Measurements from ENCODE around the gene ALG14.

Gene ALG14

GRCh38 chr1:94926915-94927404, 145.8 kb downstream of the ALG14 start, which contains the start of gene CNN3:
CNN3 (minus strand) TSS chr1:94927110; CDS start chr1:94926894, 216 bp downstream.
- no peak within 1 kb of the TSS for H3K4me3 ChIP-seq (ENCODE audit: low read depth, low read length)
- TF ChIP-seq, protein P1, sequence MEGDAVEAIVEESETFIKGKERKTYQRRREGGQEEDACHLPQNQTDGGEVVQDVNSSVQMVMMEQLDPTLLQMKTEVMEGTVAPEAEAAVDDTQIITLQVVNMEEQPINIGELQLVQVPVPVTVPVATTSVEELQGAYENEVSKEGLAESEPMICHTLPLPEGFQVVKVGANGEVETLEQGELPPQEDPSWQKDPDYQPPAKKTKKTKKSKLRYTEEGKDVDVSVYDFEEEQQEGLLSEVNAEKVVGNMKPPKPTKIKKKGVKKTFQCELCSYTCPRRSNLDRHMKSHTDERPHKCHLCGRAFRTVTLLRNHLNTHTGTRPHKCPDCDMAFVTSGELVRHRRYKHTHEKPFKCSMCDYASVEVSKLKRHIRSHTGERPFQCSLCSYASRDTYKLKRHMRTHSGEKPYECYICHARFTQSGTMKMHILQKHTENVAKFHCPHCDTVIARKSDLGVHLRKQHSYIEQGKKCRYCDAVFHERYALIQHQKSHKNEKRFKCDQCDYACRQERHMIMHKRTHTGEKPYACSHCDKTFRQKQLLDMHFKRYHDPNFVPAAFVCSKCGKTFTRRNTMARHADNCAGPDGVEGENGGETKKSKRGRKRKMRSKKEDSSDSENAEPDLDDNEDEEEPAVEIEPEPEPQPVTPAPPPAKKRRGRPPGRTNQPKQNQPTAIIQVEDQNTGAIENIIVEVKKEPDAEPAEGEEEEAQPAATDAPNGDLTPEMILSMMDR (IDR thresholded peaks at IDR 0.05; ENCODE audit: low read depth, low read length), result no peak
- TF ChIP-seq, protein P2, sequence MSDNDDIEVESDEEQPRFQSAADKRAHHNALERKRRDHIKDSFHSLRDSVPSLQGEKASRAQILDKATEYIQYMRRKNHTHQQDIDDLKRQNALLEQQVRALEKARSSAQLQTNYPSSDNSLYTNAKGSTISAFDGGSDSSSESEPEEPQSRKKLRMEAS (IDR thresholded peaks at IDR 0.05; ENCODE audit: low read depth, low read length), result no peak
- TF ChIP-seq POLR2A (IDR thresholded peaks at IDR 0.05; ENCODE audit: extremely low read depth, insufficient read length) (no peak), MYC (IDR thresholded peaks at IDR 0.05; ENCODE audit: low read depth, low read length) (no peak)
- no peak for DNase-seq (ENCODE audit: low read depth)

DNA sequence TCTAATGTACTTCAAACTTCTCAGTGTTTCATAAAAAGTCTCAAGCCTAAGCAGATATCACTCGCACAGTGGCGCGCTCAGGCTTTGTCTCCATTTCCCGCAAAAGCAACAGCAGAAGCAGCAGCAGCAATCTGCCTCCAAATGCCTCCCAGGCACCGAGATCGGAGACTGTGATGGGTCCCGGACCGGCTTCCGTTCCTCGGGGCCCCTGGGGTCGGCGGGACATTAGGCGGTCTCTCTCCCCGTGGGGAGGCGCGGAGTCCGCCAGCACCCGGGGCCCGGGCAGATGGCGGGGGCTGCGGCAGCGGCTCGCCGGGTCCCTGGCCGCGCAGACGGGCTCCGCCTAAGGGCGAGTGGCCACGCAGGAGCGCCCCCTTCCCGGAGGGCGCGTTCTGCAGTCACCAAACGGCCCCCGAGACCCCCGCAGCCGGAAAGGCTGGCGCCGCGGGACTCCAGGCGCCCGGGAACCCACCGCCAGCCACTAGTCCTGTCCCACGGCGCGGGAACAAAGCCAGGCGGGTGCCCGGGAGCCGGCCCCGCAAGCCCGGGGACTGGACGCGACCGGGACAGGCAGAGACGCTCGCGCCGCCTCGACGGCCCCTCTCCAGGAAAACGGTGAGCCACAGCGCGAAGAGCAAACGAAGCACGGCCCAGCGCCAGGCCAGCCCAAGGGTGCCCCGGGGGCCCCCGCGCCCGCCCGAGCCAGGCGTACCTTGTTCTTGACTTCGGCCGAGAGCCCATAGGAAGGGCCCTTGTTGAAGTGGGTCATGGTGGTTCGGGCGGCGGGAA, 146.4 kb downstream of the ALG14 start:
- no peak for DNase-seq (ENCODE audit: low read depth)
- no peak overlapping the region for H3K4me3 ChIP-seq (ENCODE audit: low read depth, low read length)
- TF ChIP-seq, protein P1 (IDR thresholded peaks at IDR 0.05; ENCODE audit: low read depth, low read length), result no peak
- TF ChIP-seq POLR2A (IDR thresholded peaks at IDR 0.05; ENCODE audit: extremely low read depth, insufficient read length) (no peak), MYC (IDR thresholded peaks at IDR 0.05; ENCODE audit: low read depth, low read length) (no peak)
- TF ChIP-seq, protein P2 (IDR thresholded peaks at IDR 0.05; ENCODE audit: low read depth, low read length), result no peak

DNA sequence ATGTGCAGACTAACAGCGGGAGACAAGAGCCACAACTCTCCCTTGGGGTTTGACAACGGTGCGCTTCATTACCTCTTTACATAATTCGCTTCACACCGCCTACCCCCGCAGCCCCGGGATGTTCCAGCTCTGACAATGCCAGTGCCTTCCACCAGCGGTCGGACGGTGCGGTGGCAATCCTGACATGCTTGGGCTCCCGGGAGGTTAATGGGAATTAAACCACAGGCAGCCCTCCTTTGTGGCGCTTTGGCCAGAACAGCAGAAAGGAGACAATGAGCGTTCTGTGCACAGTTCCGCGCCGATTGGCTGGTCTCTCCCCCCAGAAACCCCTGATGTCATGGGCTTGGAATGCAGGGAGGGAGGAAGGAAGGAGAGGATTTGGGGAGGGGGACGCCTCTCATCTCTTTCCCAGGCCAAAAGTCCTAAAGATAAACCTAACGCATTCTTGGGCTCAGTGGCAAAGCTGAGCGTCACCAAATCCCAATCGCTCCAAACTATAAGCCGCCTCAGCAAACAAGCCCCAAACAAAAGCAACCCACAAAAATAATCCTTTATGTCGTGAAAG, 147.1 kb downstream of the ALG14 start:
- TF ChIP-seq, protein P2 (IDR thresholded peaks at IDR 0.05; ENCODE audit: low read depth, low read length), result no peak
- TF ChIP-seq MYC (IDR thresholded peaks at IDR 0.05; ENCODE audit: low read depth, low read length) (no peak), POLR2A (IDR thresholded peaks at IDR 0.05; ENCODE audit: extremely low read depth, insufficient read length) (no peak)
- TF ChIP-seq, protein P1 (IDR thresholded peaks at IDR 0.05; ENCODE audit: low read depth, low read length), result no peak
- H3K4me3 ChIP-seq (ENCODE audit: low read depth, low read length), result no peak overlapping the region
- peak; percentile 23 for DNase-seq (ENCODE audit: low read depth)

DNA sequence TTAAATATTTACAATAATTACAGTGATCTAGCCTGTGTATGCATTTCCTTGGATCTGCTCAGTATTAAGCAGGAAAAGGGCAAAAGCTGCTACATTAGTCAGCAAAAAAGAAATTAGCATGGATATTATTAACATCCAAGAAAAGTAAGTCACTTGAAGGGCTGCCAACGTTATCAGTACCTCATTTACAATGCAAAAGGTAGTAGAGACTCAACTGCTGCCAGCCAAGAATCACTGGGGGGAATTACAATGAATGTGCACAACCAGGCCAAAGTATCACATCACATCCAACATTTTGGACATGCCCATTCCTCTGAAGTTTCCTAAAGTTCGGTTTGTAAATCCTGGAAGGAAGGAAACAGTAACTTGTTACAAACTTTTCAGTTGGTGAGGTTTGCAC, 147.7 kb downstream of the ALG14 start:
- TF ChIP-seq POLR2A (IDR thresholded peaks at IDR 0.05; ENCODE audit: extremely low read depth, insufficient read length) (no peak), MYC (IDR thresholded peaks at IDR 0.05; ENCODE audit: low read depth, low read length) (no peak)
- TF ChIP-seq, protein P2 (IDR thresholded peaks at IDR 0.05; ENCODE audit: low read depth, low read length), result no peak
- H3K4me3 ChIP-seq (ENCODE audit: low read depth, low read length), result no peak overlapping the region
- no peak for DNase-seq (ENCODE audit: low read depth)

All from NB4 (cell line).